ENCODE data around the gene H3-3A. TPM values are rescaled to one million over a fixed set of nuclear protein-coding genes. Genes with fewer than 3 reads are reported as not detected.

H3-3A gene
- total RNA-seq, 1 donor from 2014 or later = 214 TPM

DNA sequence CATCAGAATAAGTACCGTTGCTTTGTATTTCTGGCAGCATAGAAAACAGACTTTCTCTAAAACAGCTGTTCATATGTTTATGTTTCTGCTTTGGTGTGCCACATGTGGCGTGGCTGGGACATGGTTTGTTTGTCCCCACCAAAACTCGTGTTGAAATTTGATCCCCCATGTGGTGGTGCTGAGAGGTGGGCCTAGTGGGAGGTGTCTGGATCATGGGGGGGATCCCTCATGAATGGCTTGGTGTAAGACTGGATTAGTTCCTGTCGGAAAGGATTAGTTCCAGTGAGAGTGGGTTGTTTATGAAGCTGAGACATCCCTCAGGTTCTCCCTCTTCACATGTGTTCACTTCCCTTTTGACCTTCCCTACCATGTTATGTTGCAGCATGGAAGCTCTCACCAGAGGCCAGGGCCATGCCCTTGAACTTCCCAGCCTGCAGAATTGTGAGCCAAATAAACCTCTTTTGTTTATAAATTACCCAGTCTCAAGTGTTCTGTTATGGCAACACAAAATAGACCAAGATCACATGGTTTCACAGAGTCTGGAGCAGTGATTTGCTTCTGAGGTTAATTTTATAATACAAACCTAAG is 17.9 kb upstream of the H3-3A start:
- H3K9me3 ChIP-seq = no peaks in the 10 kb centered on the region
- DNase-seq (ENCODE audit: low spot score in 2 of 2) = peak in 1 of 2 donors; percentile 42
- intact Hi-C loops (cut with DNase I) = no loop called here
- no peaks in the 10 kb centered on the region for H3K4me1 ChIP-seq
- TF ChIP-seq, protein P1, sequence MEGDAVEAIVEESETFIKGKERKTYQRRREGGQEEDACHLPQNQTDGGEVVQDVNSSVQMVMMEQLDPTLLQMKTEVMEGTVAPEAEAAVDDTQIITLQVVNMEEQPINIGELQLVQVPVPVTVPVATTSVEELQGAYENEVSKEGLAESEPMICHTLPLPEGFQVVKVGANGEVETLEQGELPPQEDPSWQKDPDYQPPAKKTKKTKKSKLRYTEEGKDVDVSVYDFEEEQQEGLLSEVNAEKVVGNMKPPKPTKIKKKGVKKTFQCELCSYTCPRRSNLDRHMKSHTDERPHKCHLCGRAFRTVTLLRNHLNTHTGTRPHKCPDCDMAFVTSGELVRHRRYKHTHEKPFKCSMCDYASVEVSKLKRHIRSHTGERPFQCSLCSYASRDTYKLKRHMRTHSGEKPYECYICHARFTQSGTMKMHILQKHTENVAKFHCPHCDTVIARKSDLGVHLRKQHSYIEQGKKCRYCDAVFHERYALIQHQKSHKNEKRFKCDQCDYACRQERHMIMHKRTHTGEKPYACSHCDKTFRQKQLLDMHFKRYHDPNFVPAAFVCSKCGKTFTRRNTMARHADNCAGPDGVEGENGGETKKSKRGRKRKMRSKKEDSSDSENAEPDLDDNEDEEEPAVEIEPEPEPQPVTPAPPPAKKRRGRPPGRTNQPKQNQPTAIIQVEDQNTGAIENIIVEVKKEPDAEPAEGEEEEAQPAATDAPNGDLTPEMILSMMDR (IDR thresholded peaks at IDR 0.05) = no peak
- no peaks in the 10 kb centered on the region for H3K36me3 ChIP-seq
- no peaks in the 10 kb centered on the region for H3K27me3 ChIP-seq
- H3K4me3 ChIP-seq = no peak overlapping the region
- H3K27ac ChIP-seq = no peak overlapping the region

DNA sequence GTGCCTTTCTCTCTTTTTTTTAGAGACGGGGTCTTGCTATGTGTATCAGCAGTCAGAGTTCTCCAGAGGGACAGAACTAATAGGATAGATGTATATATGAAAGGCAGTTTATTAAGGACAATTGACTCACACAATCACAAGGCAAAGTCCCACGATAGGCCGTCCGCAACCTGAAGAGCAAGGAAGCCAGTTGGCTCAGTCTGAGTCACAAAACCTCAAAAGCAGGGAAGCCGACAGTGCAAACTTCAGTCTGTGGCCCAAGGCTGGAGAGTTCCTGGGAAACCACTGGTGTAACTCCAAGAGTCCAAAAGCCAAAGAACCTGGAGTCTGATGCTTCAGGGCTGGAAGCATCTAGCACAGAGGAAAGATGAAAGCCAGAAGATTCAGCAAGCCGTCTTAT is 16.3 kb upstream of the H3-3A start:
- H3K9me3 ChIP-seq = no peaks in the 10 kb centered on the region
- H3K4me3 ChIP-seq = no peak overlapping the region
- TF ChIP-seq, protein P1 (IDR thresholded peaks at IDR 0.05) = no peak
- DNase-seq (ENCODE audit: low spot score in 2 of 2) = peak in 1 of 2 donors; percentile 57
- intact Hi-C loops (cut with DNase I) = no loop called here
- H3K36me3 ChIP-seq = no peaks in the 10 kb centered on the region
- no peak overlapping the region for H3K27ac ChIP-seq
- no peaks in the 10 kb centered on the region for H3K27me3 ChIP-seq
- no peaks in the 10 kb centered on the region for H3K4me1 ChIP-seq

DNA sequence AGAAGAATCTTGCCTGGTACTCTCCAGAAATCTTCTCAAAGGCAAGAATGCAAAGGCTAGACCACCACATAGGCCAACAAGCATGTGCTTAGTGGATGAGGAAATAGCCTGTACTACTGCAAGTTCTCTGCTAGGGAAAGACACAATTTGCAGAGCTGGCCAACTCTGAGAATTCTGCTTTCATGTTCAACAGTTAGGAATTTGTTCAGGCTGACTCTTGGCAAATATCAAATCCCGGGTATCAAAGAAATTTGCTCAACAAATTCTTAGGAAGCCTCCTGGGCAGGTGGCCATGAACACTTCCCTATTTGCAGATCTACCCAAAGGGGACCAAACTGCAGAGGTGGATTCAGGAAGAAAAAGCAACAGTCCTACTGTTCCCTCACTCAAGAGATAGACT is 15.0 kb upstream of the H3-3A start:
- Histone ChIP-seq H3K9me3 (no peaks in the 10 kb centered on the region), H3K27ac (no peak overlapping the region), H3K36me3 (no peaks in the 10 kb centered on the region), H3K4me1 (no peaks in the 10 kb centered on the region), H3K27me3 (no peaks in the 10 kb centered on the region), H3K4me3 (no peak overlapping the region)
- intact Hi-C loops (cut with DNase I) = no loop called here
- DNase-seq (ENCODE audit: low spot score in 2 of 2) = peak in 1 of 2 donors; percentile 24
- TF ChIP-seq, protein P1 (IDR thresholded peaks at IDR 0.05) = no peak

DNA sequence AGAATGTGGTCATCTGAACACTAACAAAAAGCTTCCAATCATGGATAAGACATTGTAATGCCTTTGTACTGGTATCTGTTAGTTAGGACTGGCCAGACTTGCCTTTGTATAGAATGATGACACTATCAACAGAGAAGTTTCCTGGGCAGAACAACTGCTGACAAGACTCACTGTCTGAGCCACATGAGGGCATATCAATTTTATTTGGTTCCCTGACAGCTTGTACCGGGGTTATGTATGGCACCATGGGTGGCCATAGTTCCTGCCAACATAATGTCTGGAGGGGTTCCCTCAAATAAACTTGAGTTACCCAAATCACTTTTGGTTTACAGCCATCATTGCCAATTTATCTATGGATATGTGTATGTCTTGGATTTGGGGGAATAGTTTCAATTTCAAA is 13.6 kb upstream of the H3-3A start:
- Histone ChIP-seq H3K36me3 (no peaks in the 10 kb centered on the region), H3K27ac (no peak overlapping the region), H3K27me3 (no peaks in the 10 kb centered on the region), H3K4me3 (no peak overlapping the region), H3K4me1 (no peaks in the 10 kb centered on the region), H3K9me3 (no peaks in the 10 kb centered on the region)
- TF ChIP-seq, protein P1 (IDR thresholded peaks at IDR 0.05) = no peak
- DNase-seq (ENCODE audit: low spot score in 2 of 2) = peak in 1 of 2 donors; percentile 51
- intact Hi-C loops (cut with DNase I) = no loop called here

DNA sequence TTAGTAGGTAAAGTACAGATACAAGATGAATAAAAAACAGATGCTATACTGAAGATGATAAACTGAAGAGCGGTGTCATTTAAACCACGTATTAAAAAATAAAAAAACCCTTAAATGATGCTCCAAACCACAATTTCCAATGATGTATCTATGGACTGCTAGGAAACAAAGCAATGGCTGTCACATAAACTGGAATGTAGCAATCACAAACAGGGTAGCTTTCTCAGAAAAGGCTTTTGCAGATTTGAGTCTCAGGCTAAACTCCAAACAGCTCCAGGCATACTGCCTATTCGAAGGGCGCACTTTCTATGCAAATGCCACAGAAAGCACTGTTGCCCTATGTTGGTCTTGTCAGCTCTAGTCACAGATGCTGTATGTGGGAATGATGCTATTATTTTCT is 12.4 kb upstream of the H3-3A start:
- DNase-seq (ENCODE audit: low spot score in 2 of 2) = no peak
- Histone ChIP-seq H3K36me3 (no peaks in the 10 kb centered on the region), H3K9me3 (no peaks in the 10 kb centered on the region), H3K4me3 (no peak overlapping the region), H3K4me1 (no peaks in the 10 kb centered on the region), H3K27me3 (no peaks in the 10 kb centered on the region), H3K27ac (no peak overlapping the region)
- intact Hi-C loops (cut with DNase I) = no loop called here
- TF ChIP-seq, protein P1 (IDR thresholded peaks at IDR 0.05) = no peak

DNA sequence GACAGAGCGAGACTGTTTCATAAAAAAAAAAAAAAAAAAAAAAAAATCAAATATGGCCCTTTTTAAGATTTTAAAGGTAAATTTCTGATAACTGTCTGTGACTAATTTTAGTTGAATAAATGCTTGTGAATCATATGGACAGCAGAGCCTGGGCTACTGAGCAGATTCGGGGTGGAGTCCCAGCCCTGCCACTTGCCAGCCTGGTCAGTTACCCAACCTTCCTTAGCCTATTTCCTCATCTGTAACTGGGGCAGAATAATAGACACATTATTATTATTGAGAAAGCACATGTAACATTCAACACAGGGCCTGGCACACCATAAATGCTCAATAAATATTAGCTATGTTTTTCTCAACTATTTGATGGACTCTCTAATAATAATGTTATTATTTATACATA is 11.2 kb upstream of the H3-3A start:
- TF ChIP-seq, protein P1 (IDR thresholded peaks at IDR 0.05) = no peak
- H3K36me3 ChIP-seq = no peaks in the 10 kb centered on the region
- no peaks in the 10 kb centered on the region for H3K27me3 ChIP-seq
- no peaks in the 10 kb centered on the region for H3K9me3 ChIP-seq
- H3K4me3 ChIP-seq = no peak overlapping the region
- DNase-seq (ENCODE audit: low spot score in 2 of 2) = no peak
- no peak overlapping the region for H3K27ac ChIP-seq
- intact Hi-C loops (cut with DNase I) = no loop called here
- no peaks in the 10 kb centered on the region for H3K4me1 ChIP-seq
